Activated T-helper 2 cell treated with anti-CD3 and anti-CD28 coated beads, Interferon-gamma antibody, Interleukin-2, Interleukin-4, amounts not matched to agents 10 μg/mL and 5 μg/mL and 100 μg/mL, durations not matched to agents 14 hours and 24 hours and 36 hours (primary cell): Measurements from ENCODE around the gene ESR1. TPM values are rescaled to one million over a fixed set of nuclear protein-coding genes. Genes with fewer than 3 reads are reported as not detected.
"Not testable (repeated sequence)": the region's sequence is repeated elsewhere in the genome, so short reads cannot be mapped to it uniquely, and the experiment has no call there.

Experiments used
- DNase-seq: peaks from one replicate; pipeline ENCODE4 v3.0.0; 2021; ENCODE audit warnings: low spot score
- H3K27ac Mint-ChIP-seq: one replicate; pipeline ENCODE4 v1.8.0; 2021; ENCODE audit warnings: mixed read lengths
- H3K27me3 Mint-ChIP-seq: one replicate; pipeline ENCODE4 v1.8.0; 2021; ENCODE audit warnings: low read depth, mixed read lengths
- H3K36me3 Mint-ChIP-seq: one replicate; pipeline ENCODE4 v1.8.0; 2021; ENCODE audit warnings: low read depth, mixed read lengths
- H3K4me1 Mint-ChIP-seq: one replicate; pipeline ENCODE4 v1.8.0; 2021; ENCODE audit warnings: low read depth, mixed read lengths
- H3K4me3 Mint-ChIP-seq: one replicate; pipeline ENCODE4 v1.8.0; 2021; ENCODE audit warnings: low read depth, mild to moderate bottlenecking, moderate library complexity, mixed read lengths
- H3K9me3 Mint-ChIP-seq: one replicate; pipeline ENCODE4 v1.8.0; 2021; ENCODE audit warnings: mixed read lengths
- intact Hi-C: fragments of 100-400 bp; cut with micrococcal nuclease; formaldehyde crosslinking; loops from one replicate; pipeline ENCODE4 v1.15.1; 2023
- total RNA-seq: library from RNA; stranded (reverse); gene quantifications from 2 replicates; pipeline ENCODE4 v1.2.3, GENCODE V29; 2022

ESR1 gene
- total RNA-seq, 1 donor from 2014 or later = not detected

DNA sequence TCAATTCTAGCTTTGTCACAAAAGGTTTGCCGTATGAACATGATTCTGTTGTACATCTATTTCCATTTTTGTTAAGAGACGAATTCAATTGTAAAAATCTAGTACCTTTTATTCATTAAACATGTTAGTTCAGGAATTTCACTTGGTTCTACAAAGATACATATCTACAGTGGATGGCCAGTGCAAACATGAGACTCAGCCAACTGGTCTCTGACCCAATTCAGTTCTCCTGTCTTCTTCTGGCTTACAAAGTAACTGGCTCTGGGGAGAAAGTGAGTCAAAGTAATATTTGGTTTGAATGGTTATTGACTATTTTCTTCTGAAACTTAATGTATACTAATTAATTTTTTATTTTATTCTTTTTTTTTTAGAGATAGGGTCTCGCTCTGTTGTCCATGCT lies 70.0 kb downstream of the ESR1 start:
- no peaks in the 10 kb centered on the region for H3K9me3 Mint-ChIP-seq
- no peak overlapping the region for H3K27ac Mint-ChIP-seq
- H3K36me3 Mint-ChIP-seq = no peaks in the 10 kb centered on the region
- no peak for DNase-seq
- H3K4me1 Mint-ChIP-seq = no peaks in the 10 kb centered on the region
- intact Hi-C loops = no loop called here
- H3K4me3 Mint-ChIP-seq = no peak overlapping the region
- H3K27me3 Mint-ChIP-seq = no peaks in the 10 kb centered on the region

DNA sequence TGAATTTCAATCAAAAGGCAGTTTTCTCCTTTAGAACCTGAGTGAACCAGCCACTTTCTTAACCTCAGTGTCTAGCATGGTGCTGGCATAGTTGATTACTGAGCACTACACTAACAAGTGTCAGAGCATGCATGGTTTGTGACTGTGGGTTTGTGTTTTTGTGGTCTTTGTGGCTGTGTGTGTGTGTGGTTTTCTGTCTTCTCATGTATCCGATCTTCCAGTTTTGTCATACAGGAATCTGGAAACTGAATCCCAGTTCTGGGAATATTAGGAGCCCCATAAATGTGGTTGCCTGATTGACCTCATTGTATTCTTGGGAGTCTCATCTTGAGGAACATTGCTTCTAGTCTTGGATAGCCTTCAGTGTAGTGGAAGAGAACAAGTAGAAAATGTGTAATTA lies 73.7 kb downstream of the ESR1 start:
- no peak overlapping the region for H3K27ac Mint-ChIP-seq
- H3K27me3 Mint-ChIP-seq = no peaks in the 10 kb centered on the region
- H3K9me3 Mint-ChIP-seq = no peaks in the 10 kb centered on the region
- DNase-seq = no peak
- no peak overlapping the region for H3K4me3 Mint-ChIP-seq
- intact Hi-C loops = no loop called here
- no peaks in the 10 kb centered on the region for H3K4me1 Mint-ChIP-seq
- no peaks in the 10 kb centered on the region for H3K36me3 Mint-ChIP-seq

DNA sequence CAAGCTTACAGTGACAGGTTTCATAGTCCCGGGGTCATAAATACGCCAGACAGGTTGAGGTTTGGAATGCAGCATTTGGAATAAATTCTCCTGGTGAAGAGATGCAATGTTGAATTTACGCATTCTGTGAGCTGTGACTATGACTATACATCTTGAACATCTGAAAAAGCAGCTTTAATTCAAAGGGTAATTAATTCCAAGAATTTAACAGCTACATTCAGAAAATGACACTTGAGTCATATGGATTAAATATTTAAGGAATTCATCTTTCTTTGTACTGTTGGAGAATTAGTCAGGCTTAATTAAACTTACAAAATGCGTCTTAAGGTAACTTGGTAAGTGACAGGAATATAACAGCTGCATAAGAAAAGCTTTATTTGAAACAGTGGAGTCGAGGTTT lies 74.7 kb downstream of the ESR1 start:
- no peak for DNase-seq
- H3K27me3 Mint-ChIP-seq = no peaks in the 10 kb centered on the region
- H3K27ac Mint-ChIP-seq = no peak overlapping the region
- no peaks in the 10 kb centered on the region for H3K36me3 Mint-ChIP-seq
- no peaks in the 10 kb centered on the region for H3K9me3 Mint-ChIP-seq
- intact Hi-C loops = no loop called here
- H3K4me3 Mint-ChIP-seq = no peak overlapping the region
- no peaks in the 10 kb centered on the region for H3K4me1 Mint-ChIP-seq

DNA sequence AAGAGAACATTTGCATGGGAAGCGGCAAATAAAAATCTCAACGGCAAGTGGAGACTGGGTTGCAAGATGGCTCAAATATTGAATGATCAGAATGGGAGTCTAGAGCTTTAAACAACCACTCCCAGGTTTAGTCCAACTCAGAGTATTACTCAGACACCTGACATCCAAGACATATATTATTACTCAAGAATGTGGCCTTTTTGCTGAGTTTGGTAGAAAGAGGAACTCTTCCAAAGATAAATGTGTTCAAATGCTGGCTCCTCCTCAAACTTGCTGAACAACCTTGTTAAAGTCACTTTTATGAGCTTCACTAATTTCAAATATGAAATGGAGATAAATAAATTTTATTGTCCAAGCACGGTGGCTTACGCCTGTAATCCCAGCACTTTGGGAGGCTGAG lies 77.8 kb downstream of the ESR1 start:
- Mint-ChIP-seq H3K9me3 (no peaks in the 10 kb centered on the region), H3K4me3 (no peak overlapping the region), H3K27ac (no peak overlapping the region), H3K27me3 (no peaks in the 10 kb centered on the region), H3K4me1 (no peaks in the 10 kb centered on the region), H3K36me3 (no peaks in the 10 kb centered on the region)
- no peak for DNase-seq
- intact Hi-C loops = no loop called here

DNA sequence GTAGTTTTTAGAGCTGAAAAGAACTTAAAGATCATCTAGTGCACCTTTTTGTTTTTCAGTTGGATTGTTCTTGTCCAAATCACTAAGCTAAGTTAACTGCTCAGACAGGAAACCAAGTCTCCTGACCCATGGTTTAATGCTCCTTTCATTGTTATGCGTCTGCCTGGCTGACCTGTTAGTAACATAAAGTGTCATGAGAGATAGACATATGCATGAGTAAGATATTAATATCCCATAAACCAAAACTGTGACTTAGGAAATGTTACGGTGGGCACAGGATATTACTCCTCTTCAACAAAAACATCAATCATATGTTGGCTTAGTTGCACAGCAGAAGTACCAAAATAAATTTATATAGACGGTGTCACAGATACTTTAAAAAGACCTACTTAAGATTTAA lies 84.0 kb downstream of the ESR1 start:
- Mint-ChIP-seq H3K9me3 (no peaks in the 10 kb centered on the region), H3K36me3 (no peaks in the 10 kb centered on the region), H3K4me3 (no peak overlapping the region), H3K4me1 (no peaks in the 10 kb centered on the region), H3K27ac (no peak overlapping the region), H3K27me3 (peaks cover 3% of the 10 kb centered on the region)
- intact Hi-C loops = no loop called here
- no peak for DNase-seq

DNA sequence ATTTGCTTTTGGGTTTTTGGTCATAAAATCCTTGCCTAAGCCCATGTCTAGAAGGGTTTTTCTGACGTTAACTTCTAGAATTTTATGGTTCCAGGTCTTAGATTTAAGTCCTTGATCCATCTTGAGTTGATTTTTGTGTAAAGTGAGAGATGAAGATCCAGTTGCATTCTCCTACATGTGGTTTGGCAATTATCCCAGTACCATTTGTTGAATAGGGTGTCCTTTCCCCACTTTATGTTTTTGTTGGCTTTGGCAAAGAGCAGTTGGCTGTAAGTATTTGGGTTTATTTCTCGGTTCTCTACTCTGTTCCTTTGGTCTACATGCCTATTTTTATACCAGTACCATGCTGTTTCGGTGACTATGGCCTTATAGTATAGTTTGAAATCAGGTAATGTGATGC lies 86.9 kb downstream of the ESR1 start:
- H3K4me3 Mint-ChIP-seq, H3K27me3 Mint-ChIP-seq, H3K4me1 Mint-ChIP-seq, DNase-seq, intact Hi-C loops, H3K27ac Mint-ChIP-seq, H3K36me3 Mint-ChIP-seq, H3K9me3 Mint-ChIP-seq: not testable (repeated sequence)

DNA sequence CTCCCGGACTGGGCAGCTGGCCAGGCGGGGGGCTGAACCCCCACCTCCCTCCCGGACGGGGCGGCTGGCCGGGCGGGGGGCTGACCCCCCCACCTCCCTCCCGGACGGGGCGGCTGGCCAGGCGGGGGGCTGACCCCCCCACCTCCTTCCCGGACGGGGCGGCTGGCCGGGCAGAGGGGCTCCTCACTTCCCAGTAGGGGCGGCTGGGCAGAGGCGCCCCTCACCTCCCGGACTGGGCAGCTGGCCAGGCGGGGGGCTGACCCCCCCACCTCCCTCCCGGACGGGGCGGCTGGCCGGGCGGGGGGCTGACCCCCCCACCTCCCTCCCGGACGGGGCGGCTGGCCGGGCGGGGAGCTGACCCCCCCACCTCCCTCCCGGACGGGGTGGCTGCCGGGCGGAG lies 91.7 kb downstream of the ESR1 start:
- H3K27ac Mint-ChIP-seq, H3K27me3 Mint-ChIP-seq, H3K4me3 Mint-ChIP-seq, intact Hi-C loops, H3K36me3 Mint-ChIP-seq, H3K4me1 Mint-ChIP-seq, DNase-seq: not testable (repeated sequence)
- H3K9me3 Mint-ChIP-seq = peaks cover 11% of the 10 kb centered on the region

DNA sequence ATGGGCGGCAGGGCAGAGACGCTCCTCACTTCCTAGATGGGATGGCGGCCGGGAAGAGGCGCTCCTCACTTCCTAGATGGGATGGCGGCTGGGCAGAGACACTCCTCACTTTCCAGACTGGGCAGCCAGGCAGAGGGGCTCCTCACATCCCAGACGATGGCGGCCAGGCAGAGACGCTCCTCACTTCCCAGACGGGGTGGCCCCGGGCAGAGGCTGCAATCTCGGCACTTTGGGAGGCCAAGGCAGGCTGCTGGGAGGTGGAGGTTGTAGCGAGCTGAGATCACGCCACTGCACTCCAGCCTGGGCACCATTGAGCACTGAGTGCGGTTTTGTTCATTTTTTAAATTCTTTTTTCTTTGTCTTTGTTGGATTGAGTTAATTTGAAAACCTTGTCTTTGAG lies 92.3 kb downstream of the ESR1 start:
- intact Hi-C loops = not testable (repeated sequence)

DNA sequence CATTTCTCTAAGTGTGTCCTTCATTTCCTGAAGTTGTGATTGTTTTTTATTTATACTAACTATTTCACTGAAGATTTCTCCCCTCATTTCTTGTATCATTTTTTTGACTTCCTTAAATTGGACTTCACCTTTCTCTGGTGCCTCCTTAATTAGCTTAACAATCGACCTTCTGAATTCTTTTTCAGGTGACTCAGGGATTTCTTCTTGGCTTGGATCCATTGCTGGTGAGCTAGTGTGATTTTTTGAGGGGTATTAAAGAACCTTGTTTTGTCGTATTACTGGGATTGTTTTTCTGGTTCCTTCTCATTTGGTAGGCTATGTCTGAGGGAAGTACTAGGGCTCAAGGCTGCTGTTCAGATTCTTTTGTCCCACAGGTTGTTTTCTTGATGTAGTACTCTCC lies 92.8 kb downstream of the ESR1 start:
- Mint-ChIP-seq H3K27me3 (no peaks in the 10 kb centered on the region), H3K9me3 (peaks cover 11% of the 10 kb centered on the region), H3K27ac (no peak overlapping the region), H3K4me1 (no peaks in the 10 kb centered on the region), H3K36me3 (no peaks in the 10 kb centered on the region), H3K4me3 (no peak overlapping the region)
- intact Hi-C loops = no loop called here
- DNase-seq = no peak

More for the DNA sequence above, 92.3 kb downstream of the ESR1 start:
- H3K27ac Mint-ChIP-seq, H3K4me3 Mint-ChIP-seq, H3K4me1 Mint-ChIP-seq, H3K36me3 Mint-ChIP-seq, H3K27me3 Mint-ChIP-seq, DNase-seq: not testable (repeated sequence)
- peaks cover 11% of the 10 kb centered on the region for H3K9me3 Mint-ChIP-seq

DNA sequence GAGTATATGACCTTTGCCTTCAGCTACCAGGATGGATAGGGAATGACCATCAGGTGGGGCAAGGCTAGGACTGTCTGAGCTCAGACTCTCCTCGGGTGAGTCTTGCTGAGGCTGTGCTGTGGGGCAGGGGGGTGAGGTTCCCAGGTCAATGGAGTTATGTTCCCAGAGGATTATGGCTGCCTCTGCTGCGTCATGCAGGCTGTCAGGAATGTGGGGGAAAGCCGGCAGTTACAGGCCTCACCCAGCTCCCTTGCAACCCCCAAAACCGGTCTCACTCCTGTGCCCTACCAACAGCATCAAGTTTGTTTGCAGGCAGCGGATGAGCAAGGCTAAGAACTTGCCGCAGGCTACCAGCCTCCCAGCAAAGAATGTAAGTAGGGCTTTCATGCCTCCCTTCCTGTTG lies 93.5 kb downstream of the ESR1 start:
- no peaks in the 10 kb centered on the region for H3K27me3 Mint-ChIP-seq
- H3K4me3 Mint-ChIP-seq = no peak overlapping the region

DNA sequence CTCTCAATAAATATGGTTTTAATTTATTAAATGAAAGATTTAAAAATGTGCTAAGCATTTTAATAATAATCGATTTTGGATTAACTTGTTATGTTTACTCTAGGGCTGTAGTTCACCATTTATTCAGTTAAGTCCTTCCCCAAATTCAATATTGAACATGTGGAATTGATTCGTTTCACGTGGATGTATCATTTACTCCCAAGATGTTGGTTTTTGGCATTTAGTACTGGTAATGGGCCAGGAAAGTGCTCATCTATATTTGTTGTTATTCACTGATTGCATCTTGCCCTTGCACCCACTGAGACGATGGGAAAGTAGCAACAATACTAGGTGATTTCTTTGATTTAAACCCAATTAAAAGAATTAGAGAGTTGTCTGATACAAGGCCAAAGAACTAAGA lies 97.1 kb downstream of the ESR1 start:
- no peak for DNase-seq
- intact Hi-C loops = no loop called here
- no peaks in the 10 kb centered on the region for H3K4me1 Mint-ChIP-seq
- H3K27ac Mint-ChIP-seq = no peak overlapping the region
- H3K4me3 Mint-ChIP-seq = no peak overlapping the region
- no peaks in the 10 kb centered on the region for H3K36me3 Mint-ChIP-seq
- H3K27me3 Mint-ChIP-seq = no peaks in the 10 kb centered on the region
- peaks cover 6% of the 10 kb centered on the region for H3K9me3 Mint-ChIP-seq

More for the DNA sequence above, 93.5 kb downstream of the ESR1 start:
- H3K36me3 Mint-ChIP-seq = no peaks in the 10 kb centered on the region
- intact Hi-C loops = no loop called here
- no peaks in the 10 kb centered on the region for H3K4me1 Mint-ChIP-seq
- peaks cover 11% of the 10 kb centered on the region for H3K9me3 Mint-ChIP-seq
- DNase-seq = no peak
- no peak overlapping the region for H3K27ac Mint-ChIP-seq

DNA sequence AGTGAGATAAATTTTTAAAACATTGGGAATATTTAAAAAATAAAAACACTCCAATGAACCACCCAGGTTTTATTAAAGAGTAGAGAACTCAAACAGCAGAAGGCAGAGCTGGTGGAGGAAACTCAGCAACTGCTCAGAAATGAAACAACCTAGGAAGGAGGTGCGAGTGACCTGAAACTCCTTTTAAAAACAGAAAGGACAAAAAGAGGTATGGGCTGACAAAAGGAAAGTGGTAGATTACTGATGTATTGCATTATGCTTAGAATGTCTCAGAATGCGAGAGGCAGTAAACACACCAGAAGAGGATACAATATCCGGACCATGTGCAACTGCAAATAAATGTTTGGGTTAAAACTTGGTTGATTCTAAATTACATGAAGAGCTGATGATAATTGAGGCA lies 97.6 kb downstream of the ESR1 start:
- no peaks in the 10 kb centered on the region for H3K4me1 Mint-ChIP-seq
- H3K4me3 Mint-ChIP-seq = no peak overlapping the region
- intact Hi-C loops = no loop called here
- no peak overlapping the region for H3K27ac Mint-ChIP-seq
- peaks cover 3% of the 10 kb centered on the region for H3K9me3 Mint-ChIP-seq
- H3K27me3 Mint-ChIP-seq = no peaks in the 10 kb centered on the region
- H3K36me3 Mint-ChIP-seq = no peaks in the 10 kb centered on the region
- no peak for DNase-seq

DNA sequence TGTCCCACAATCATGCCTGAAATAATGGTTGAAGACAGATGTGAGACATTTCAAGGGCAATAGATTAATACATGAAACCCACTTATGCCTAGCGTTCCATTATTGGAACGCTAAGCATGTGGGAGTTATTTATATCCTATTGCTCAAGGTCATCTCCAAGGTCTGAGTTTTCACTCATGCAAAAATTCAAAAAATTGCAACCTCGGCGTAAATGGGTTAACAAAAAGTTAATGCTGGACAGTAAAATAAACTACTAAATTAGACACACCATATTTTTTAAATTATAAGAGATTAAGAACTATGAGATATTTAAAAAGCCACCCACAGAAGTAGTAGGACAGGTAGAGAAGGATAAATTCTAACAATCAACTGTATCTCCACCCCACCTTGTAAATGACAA lies 98.4 kb downstream of the ESR1 start:
- intact Hi-C loops = no loop called here
- Mint-ChIP-seq H3K27me3 (no peaks in the 10 kb centered on the region), H3K4me1 (no peaks in the 10 kb centered on the region), H3K9me3 (no peaks in the 10 kb centered on the region), H3K27ac (no peak overlapping the region), H3K36me3 (no peaks in the 10 kb centered on the region), H3K4me3 (no peak overlapping the region)
- DNase-seq = no peak

DNA sequence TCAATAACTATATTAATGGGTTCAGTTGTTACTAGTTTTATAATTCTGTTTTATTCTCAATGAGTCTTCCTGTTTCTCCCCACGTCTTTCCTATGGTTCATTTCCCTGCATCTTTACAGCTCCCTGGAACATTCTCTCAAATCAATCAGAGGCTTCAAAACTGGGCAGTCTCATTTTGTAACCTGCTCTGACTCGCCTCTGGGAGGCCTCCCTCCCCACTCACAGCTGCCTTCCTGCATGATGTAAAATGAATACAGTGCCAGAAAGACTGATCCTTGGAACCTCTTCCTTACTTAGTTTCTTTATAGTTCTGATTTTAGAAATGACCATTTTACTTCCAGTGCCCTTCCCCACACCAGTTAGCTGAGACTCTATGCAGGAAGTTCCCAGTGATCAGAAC lies 103.9 kb downstream of the ESR1 start:
- Mint-ChIP-seq H3K36me3 (no peaks in the 10 kb centered on the region), H3K9me3 (no peaks in the 10 kb centered on the region), H3K4me1 (no peaks in the 10 kb centered on the region), H3K4me3 (no peak overlapping the region), H3K27me3 (no peaks in the 10 kb centered on the region), H3K27ac (no peak overlapping the region)
- intact Hi-C loops = no loop called here
- DNase-seq = no peak
